Amniotic stem cell (primary cell): ENCODE data around the gene PDK3.

Experiments used
- DNase-seq: peaks from one replicate; lab custom pipeline; 2025; lab: John Stamatoyannopoulos, UW

Gene PDK3

GRCh38 chrX:24464836-24465531, at the start of gene PDK3:
TSS of gene PDK3 (plus strand) at chrX:24465286. CDS start at chrX:24465456, 170 bp downstream.
- DNase-seq: peak; percentile 39

- no peak for DNase-seq
Observed at GRCh38 chrX:24415921-24416320, 49.2 kb upstream of the PDK3 start.

GRCh38 chrX:24423960-24424359, 41.1 kb upstream of the PDK3 start:
- DNase-seq: no peak

- DNase-seq: no peak
Observed at GRCh38 chrX:24424948-24425347, 40.1 kb upstream of the PDK3 start.

GRCh38 chrX:24425806-24426205, 39.3 kb upstream of the PDK3 start:
- DNase-seq: no peak

- DNase-seq: no peak
Observed at GRCh38 chrX:24426340-24426913, 38.7 kb upstream of the PDK3 start.

- DNase-seq: no peak
Observed at GRCh38 chrX:24426921-24427746, 38.0 kb upstream of the PDK3 start.

- DNase-seq: no peak
Observed at GRCh38 chrX:24427747-24428019, 37.4 kb upstream of the PDK3 start.

- DNase-seq: no peak
Observed at GRCh38 chrX:24428516-24428915, 36.6 kb upstream of the PDK3 start.

GRCh38 chrX:24435060-24435459, 30.0 kb upstream of the PDK3 start:
- no peak for DNase-seq

GRCh38 chrX:24443918-24444317, 21.2 kb upstream of the PDK3 start:
- DNase-seq: no peak

- no peak for DNase-seq
Observed at GRCh38 chrX:24444645-24445044, 20.4 kb upstream of the PDK3 start.

- DNase-seq: no peak
Observed at GRCh38 chrX:24448762-24449250, 16.3 kb upstream of the PDK3 start.

- no peak for DNase-seq
Observed at GRCh38 chrX:24463077-24463476, 2.0 kb upstream of the PDK3 start.

GRCh38 chrX:24464498-24464835, 619 bp upstream of the PDK3 start:
- no peak for DNase-seq

- no peak for DNase-seq
Observed at GRCh38 chrX:24465532-24465865, 413 bp downstream of the PDK3 start.

GRCh38 chrX:24466025-24466424, 939 bp downstream of the PDK3 start:
- DNase-seq: no peak

GRCh38 chrX:24468245-24468644, 3.2 kb downstream of the PDK3 start:
- no peak for DNase-seq

GRCh38 chrX:24471808-24472207, 6.7 kb downstream of the PDK3 start:
- DNase-seq: no peak

- no peak for DNase-seq
Observed at GRCh38 chrX:24475480-24475879, 10.4 kb downstream of the PDK3 start.

GRCh38 chrX:24478509-24478908, 13.4 kb downstream of the PDK3 start:
- DNase-seq: no peak

- DNase-seq: no peak
Observed at GRCh38 chrX:24479924-24480323, 14.8 kb downstream of the PDK3 start.

- DNase-seq: no peak
Observed at GRCh38 chrX:24480400-24480865, 15.3 kb downstream of the PDK3 start.
